GM19099 (cell line): ENCODE results near the gene PRDM15.

Source experiments
- POLR2A ChIP-seq: IDR thresholded peaks from 3 replicates; pipeline ENCODE4 v1.6.1; 2011; ENCODE audit warnings: low read depth; ENCODE audit not compliant: insufficient read length; ENCODE audit errors: extremely low read depth

Gene PRDM15

DNA sequence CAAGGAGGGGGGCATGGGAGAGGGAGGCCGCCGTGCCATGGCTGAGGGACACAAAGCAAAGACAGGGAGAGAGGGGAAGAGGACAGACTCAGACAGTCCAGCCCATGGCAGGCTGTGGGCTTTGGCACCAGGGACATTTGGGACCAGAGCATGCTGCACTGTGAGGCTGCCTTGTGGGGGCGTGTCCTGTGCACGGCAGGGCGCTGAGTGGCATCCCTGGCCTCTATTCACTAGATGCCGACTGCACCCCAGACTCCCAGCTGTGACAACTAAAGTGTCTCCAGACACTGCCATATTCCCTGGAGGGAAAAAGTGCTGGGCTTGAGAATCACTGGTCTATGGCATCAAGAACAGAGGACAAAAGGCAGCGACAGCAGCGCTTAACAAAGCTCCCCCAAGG, 18.6 kb upstream of the PRDM15 start:
- TF ChIP-seq POLR2A: no peak

DNA sequence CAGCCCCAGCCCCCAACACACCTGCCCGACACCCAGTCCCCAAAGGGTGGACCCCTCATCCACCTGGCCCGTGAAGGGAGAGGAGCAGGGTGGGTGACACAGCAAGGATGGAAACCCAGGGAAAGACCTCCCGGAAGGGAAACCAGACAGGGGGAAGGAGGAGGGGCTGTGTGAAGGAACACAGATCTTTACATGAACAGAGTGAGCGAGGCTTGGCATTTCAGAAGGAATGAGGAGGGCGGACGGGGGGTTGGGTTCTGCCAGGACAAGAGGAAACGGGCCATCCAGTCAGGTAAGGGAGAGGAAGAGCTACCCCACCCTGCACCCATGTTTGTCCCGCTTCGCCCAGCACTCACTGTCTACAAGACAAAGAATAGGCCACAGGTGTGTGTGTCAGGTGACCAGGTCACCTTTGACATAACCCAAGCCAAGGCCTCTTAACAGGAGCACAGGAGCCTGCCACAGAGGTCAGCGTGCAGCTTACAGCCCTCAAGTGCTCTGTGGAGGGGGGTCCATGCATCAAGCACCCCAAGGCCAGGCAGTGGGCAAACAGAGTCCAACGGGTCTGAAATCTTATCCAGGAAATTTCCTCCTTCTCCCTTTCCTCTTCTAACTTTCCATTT, 18.0 kb upstream of the PRDM15 start:
- TF ChIP-seq POLR2A: no peak

DNA sequence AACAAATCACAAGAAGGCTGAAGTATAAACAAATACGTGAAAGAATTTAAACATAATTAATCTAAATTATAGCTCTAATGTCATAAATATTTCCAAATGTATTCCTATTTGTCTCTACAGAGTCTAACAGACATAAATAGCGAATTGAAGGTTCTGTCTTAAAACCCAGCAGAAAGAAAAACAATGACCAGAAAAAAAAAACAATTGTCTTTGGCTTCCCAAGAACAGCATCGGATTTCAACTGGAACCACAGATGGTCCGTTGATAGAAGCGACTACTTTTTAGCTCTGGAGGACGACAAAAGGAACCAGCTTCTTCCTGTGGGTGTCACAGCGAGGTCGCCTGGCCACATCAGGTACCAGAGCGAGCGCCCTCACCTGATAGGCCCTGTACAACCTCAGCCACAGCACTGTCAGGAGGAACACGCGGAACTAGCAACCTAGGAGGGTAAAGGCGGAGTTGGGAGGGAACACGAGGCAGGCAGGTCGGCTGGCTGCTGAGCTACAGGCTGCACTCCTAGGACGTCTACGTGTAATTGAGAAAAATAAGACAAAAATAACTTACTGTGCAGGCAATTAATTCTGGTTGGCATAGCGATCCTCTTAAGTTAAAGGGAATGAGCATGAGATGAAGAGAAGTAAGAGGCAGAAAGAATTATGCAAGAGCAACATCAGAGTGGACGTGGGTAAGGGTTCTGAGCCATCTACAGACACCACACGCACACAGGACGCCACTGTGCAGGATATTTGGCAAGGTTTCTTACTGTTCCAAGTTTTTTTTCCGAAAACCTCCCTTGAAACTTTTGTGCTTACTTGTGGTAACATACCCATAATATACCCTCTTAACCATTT, 16.7 kb upstream of the PRDM15 start:
- TF ChIP-seq POLR2A: no peak

DNA sequence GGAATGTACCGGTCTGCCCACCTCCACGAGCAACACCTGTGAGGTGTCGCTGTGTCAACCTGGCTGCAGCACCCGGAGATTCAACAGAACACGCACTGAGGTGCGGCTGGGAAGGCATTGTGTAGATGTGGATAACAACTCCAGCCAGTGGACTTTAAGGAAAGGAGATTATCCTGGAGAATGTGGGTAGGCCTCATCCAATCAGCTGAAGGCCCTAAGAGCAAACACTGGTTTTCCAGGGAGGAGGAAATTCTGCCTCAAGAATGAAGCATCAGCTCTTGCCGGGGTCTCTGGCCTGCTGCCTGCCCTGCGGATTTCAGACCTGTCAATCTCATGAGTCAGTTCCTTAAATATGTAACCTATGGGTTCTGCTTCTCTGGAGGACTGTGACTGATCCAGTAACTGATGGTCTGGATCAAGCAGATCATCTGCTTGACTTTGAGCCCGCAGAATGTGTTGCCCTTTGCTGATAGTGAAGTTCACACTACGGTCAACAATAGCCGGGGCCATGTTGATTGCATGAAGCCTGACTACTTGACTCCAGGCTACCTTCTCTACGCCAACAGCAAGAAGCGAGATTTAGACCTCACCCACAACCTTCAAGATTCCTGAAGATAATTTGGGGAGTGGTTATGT, 15.9 kb upstream of the PRDM15 start:
- no peak for TF ChIP-seq POLR2A

DNA sequence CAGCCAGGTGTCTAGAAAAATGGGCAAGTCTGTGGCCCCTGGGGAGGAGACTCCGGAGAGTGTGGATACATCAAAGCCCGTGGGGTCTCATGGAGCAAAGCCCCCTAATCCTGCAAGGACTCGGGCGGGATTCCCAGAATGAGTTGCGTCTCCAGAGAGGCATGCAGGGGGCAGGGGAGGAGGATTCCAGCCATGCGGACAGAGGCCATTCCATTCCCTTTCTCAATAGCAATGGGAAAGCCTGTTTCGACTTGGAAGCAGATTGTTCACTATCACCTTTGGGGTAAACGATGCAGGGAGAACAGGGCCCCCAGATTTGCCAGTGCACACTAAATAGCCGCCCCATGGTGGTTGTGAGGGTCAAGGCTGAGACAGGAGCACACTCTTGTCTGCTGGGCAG, 15.4 kb upstream of the PRDM15 start:
- no peak for TF ChIP-seq POLR2A

DNA sequence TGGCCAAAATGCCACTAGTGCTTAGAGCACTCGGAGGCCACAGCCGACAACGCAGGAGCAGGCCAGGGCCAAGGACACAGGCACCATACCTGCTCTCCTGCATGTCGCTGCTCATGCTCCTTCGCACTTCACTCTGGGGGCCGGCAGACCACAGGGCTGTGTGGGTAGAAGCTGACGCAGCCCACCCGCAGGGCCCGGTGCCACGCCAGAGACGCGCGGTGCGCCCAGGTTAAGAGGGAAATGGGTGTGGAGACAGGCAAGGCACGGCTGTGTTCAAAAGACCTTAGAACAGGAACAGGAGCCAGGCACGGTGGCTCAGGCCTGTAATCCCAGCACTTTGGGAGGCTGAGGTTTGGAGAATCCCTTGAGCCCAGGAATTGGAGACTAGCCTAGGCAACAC, 13.6 kb upstream of the PRDM15 start:
- no peak for TF ChIP-seq POLR2A

DNA sequence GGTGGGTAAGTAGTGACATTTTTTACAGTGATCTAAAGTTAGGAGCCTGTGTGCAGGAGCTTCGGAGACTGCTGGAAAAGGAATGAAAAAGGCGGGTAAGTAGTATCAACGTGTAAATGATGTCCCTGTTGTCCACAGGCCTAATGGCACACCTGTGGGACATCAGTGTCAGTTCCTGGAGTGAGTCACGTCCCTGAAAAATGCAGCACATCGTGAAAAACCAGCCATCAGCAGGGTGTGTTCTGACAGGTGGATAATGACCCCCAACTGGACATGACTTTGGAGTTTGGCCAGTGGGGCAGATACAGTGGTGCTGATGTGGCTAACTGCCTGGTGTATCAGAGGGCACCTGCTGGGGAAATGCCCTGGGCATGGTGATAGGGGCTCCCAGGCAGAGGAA, 12.0 kb upstream of the PRDM15 start:
- no peak for TF ChIP-seq POLR2A

DNA sequence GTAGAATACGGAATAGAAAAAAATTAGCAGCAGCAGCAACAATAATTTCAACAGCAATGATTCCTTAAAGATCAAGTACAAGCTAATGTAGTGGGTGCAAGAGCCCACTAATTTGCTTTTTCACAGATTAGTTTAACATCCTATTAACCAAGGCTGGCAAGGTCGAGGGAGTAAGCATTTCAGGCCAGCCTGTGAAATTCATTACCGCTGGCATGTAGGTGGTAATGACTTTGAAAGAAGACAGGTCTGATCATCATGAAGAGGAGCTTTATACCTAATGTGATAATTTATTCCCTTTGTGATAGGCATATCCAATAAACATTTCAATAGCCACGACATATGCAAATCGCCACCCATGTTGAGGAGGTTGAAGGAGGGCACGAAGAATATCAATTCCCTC, 11.2 kb upstream of the PRDM15 start:
- TF ChIP-seq POLR2A: no peak

DNA sequence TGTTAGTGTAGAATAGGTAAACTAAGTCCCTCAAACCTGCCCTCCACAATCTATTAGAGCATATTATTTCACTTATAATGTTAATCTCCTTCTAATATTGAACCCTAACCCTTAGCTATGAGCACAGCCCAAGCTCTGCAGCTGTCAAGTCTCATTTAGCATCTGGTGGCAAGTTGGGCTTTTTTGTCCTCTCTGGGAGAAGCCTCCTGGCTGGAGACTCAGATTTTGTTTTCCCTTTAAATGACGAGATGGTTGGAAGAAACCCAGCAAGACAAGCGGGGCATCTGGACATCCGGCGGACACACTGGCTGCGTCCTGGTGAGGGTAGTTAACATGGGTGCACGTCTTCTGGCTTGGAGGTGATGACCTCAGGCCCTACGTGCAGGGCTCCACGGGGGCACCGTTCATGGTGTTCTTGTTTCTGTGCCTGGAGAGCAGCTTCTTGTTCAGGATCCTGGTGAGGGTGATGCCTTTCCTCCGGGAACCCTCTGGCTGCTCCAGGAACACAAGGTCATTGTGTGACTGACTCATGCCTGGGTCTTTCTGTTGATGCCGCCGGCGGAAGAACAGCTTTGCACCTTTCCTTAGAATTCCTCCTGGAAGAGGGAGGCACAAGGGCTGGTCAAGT, 9.7 kb upstream of the PRDM15 start:
- no peak for TF ChIP-seq POLR2A

DNA sequence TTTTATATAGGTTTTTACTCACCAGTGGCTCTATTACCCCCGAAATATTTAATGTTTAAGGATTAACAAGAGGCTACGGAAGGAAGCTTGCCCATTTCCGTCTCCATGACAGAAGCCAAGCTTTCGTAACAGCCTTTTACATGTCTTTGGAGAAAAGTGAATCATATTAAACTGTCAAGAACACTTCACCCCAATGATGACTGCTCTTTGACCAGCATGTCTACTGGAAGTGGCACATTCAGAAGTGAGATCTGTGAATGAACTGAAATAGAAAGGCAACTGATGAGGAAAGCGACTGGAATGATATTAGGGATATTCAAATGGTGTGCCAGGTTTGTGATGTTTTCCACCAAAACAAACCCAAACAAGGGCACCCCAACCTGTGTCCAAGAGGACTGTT, 8.5 kb upstream of the PRDM15 start:
- TF ChIP-seq POLR2A: no peak

DNA sequence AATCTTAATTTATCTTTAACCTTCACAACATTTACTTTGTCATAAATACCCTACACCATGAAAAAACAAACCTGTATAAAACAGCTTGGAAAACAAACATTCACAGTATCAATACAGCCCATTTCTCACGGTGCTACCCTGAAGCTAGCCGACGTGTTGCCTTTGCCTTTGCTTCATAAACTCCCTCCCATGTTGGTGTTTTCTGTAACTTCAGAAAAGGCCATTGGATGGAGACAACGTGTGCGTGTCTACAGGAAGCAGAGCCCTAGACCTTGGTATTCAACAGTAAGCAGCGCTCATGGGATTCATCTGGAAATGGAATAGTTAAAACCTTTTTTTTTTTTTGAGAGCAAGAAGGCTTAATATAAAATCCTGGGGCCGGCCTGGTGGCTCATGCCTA, 7.2 kb upstream of the PRDM15 start:
- no peak for TF ChIP-seq POLR2A

DNA sequence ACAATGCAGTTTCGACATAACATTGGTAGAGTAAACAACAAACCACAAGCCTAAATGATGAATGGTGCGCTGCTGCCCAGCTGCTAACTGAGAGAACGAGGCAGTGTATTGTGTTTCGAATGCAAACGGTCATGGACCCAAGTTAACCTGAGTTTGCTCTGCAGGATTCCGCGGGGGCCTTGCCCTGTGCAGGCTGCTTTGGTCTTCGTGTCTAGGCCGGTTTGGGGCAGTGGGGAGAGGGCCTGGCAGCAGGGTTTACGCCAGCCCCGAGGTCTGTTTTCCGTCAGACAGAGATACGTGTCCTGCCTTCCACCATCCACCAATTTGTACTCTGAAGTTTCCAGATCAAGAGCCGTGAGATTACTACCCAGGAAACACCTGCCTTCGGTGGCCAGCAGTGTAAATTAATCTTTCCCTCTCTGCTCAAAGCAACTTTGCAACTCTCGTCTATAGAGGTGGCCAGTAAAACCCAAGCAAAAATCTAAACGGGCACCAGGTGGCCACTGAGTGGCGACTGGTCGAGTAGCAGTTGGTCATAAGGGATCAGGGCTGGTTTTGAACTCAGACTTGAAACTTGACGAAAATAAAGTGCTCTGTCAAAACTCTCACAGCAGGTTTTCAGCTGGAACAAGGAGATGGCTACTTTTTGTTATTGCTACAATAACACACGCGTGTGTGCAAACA, 6.3 kb upstream of the PRDM15 start:
- TF ChIP-seq POLR2A: no peak

DNA sequence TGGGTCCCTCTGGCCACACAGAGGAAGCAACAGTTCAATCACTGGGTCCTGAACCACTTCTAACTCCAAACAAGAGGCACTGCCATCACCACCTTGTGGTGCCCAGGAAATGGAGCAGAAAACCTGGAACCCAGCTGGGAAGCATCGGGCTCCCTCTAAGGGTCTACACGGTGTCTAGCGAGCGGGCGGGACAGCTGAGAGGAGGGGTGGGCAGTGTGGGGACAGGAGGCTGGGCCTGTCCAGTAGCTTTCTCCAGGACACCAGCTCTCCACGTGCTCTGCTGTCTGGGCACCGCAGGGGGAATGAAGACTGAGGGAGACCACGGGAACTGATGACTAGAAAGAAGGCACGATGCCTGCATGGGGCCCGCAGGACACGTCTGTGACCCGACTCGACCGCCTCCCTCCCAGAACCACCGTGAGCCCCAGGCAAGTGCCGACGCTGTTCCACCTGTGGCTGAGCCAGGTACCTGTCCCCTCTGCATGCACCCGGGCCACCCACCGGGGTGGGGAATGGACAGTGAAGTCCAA, 5.4 kb upstream of the PRDM15 start:
- no peak for TF ChIP-seq POLR2A

DNA sequence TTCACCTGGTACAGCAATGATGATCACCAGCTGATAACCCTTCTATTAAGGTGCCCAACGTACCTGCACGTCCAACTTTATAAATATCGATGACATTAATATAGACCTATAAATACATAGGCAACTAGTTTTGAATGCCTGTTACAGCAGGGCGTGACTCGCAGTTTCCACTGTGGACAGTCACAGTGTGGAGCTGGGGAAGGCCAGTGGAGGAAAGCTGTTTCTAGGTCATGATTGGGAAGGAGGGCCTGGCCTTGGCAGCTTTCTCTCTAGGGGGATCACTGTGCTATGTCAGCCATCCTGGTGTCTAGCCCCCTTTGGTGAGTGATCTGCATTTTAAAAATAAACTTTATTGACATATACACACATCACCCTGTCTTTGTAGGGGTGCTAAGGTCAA, 4.4 kb upstream of the PRDM15 start:
- TF ChIP-seq POLR2A: no peak

DNA sequence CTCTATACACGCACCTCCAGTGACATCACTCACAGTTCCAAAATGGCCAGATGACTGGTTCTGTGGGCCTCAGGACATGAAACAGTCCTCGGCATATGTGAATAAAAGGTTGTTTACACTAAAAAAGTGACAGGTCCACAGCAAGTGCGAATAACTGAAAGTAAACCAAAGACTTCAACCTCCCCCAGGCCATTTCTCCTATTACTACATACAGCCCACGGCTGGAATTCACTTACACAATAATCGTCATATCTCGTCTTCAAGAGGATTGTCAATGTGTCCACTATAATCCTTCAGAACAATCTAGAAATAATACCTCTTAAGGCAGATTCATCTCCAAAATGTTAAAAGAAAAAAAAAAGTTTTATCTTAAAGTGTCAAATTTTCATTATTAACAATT, 1.9 kb upstream of the PRDM15 start:
- no peak for TF ChIP-seq POLR2A

DNA sequence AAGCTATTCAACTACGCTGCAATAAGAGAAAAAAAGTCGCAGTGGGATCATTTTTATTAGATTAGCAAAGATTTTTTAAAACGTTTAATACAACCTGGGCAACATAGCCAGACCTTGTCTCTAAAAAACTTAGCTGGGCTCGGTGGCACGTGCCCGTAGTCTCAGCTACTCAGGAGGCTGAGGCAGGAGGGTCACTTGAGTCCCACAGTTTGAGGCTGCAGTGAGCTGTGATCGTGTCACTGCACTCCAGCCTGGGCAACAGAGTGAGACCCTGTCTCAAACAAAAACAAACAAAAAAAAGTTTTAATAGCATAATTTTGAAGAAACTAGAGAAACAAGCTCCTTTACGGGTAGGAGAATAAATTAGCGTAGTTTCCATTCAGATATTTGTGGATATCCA, 1.0 kb upstream of the PRDM15 start:
- TF ChIP-seq POLR2A: no peak

DNA sequence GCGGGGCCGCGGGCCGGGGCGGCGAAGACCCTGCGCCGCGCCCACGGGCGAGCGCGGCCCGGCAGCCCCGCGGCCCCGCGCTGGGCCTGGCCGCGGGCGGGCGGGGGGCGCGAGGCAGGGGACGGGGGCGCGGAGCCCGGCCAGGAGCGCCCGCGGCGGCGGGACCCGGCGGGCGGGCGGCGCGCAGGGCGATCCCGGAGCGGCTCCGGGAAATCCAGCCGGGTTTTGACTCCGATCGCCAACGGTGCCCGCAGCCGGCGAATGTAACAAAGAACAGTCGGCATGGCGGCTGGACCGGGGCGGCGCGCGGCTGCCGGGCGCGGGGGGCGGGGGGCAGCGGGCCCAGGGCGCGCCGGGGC, 334 bp downstream of the PRDM15 start:
- TF ChIP-seq POLR2A: no peak
